C4-2B (cell line): ENCODE data around the gene PFKL.

Experiments used
- H3K27ac ChIP-seq: fragments of 450-650 bp; 2 replicates; pipeline ENCODE4 v1.5.1; 2017
- CTCF ChIP-seq: fragments of 450-650 bp; conservative IDR thresholded peaks from 2 replicates; pipeline ENCODE4 v1.5.1; 2017; ENCODE audit warnings: mild to moderate bottlenecking
- ZFX ChIP-seq: fragments of 450-650 bp; IDR thresholded peaks from 2 replicates; pipeline ENCODE4 v1.6.1; 2017

Gene PFKL

GRCh38 chr21:44353191-44353970 lies 53.5 kb downstream of the PFKL start, which contains the start of gene TRPM2:
TSS of gene TRPM2 (plus strand) at chr21:44353621. CDS start at chr21:44353701, 80 bp downstream.
- no peak for TF ChIP-seq CTCF
- no peak for TF ChIP-seq ZFX
- H3K27ac ChIP-seq, result no peak within 1 kb of the TSS

GRCh38 chr21:44354001-44354405 lies 54.1 kb downstream of the PFKL start:
- H3K27ac ChIP-seq, result no peak overlapping the region

GRCh38 chr21:44354775-44355771 lies 55.2 kb downstream of the PFKL start:
- TF ChIP-seq ZFX, result no peak
- H3K27ac ChIP-seq, result no peak overlapping the region

More at GRCh38 chr21:44354001-44354405, 54.1 kb downstream of the PFKL start:
- TF ChIP-seq ZFX (no peak), CTCF (no peak)

- TF ChIP-seq ZFX (no peak), CTCF (no peak)
- no peak overlapping the region for H3K27ac ChIP-seq
Measured at GRCh38 chr21:44356160-44356559, 56.3 kb downstream of the PFKL start.

- H3K27ac ChIP-seq, result no peak overlapping the region
- TF ChIP-seq CTCF, result no peak
- TF ChIP-seq ZFX, result no peak
Measured at GRCh38 chr21:44356636-44357035, 56.8 kb downstream of the PFKL start.

- no peak for TF ChIP-seq ZFX
- no peak for TF ChIP-seq CTCF
- no peak overlapping the region for H3K27ac ChIP-seq
Measured at GRCh38 chr21:44357064-44357837, 57.4 kb downstream of the PFKL start.

- no peak overlapping the region for H3K27ac ChIP-seq
- TF ChIP-seq ZFX (no peak), CTCF (no peak)
Measured at GRCh38 chr21:44359396-44359795, 59.5 kb downstream of the PFKL start.
